ENCODE results near the gene KIAA0408. TPM values are rescaled to one million over a fixed set of nuclear protein-coding genes. Genes with fewer than 3 reads are reported as not detected.

The KIAA0408 gene
- total RNA-seq, 2 donors from 2014 or later: 0.64 to 0.84 TPM

DNA sequence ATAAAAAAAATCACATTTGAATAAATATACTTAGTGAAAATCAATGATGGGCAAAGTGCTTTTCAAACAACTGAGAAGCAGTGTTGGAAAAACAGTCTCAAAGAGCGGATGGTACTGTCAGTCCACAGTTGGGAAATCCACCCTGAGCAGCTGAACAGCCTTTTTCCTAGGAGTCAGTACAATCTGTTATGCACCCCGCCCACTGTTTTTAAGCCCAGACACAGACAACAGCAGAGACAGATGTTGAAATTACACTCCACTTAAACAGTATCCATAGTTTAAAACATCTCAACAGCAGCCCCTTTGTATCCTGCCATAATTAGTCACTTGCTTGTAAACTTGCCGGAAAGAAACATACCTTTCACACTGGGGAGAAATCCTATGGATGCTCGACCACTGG, 372 bp downstream of the KIAA0408 start:
- Histone ChIP-seq H3K4me1 (ENCODE audit: control insufficient read depth, insufficient read depth, low read length) (no peaks in the 10 kb centered on the region), H3K9me3 (ENCODE audit: control insufficient read depth, low read length) (no peaks in the 10 kb centered on the region), H3K27ac (ENCODE audit: low read depth, low read length) (no peak overlapping the region), H3K36me3 (ENCODE audit: control insufficient read depth, insufficient read depth, low read length) (no peaks in the 10 kb centered on the region), H3K27me3 (ENCODE audit: control insufficient read depth, insufficient read depth, low read length, poor library complexity, severe bottlenecking) (no peaks in the 10 kb centered on the region), H3K9ac (ENCODE audit: extremely low read depth, low read length, poor library complexity, severe bottlenecking) (no peak overlapping the region), H3K4me3 (ENCODE audit: low read length) (no peak overlapping the region)
- Mint-ChIP-seq H3K27me3 (ENCODE audit: insufficient read depth) (peaks cover 31% of the 10 kb centered on the region), H3K4me3 (peak overlapping the region; percentile 44), H3K9me3 (no peaks in the 10 kb centered on the region), H3K4me1 (peaks cover 19% of the 10 kb centered on the region), H3K36me3 (ENCODE audit: low read depth) (no peaks in the 10 kb centered on the region), H3K27ac (no peak overlapping the region)
- WGBS, 2 experiments (ENCODE audit: insufficient coverage in 1 of 2, insufficient read length in 1 of 2): 80 to 85% methylated on average over 2 to 4 of the region's 4 CpGs
- no peak for DNase-seq
- TF ChIP-seq, protein P1, sequence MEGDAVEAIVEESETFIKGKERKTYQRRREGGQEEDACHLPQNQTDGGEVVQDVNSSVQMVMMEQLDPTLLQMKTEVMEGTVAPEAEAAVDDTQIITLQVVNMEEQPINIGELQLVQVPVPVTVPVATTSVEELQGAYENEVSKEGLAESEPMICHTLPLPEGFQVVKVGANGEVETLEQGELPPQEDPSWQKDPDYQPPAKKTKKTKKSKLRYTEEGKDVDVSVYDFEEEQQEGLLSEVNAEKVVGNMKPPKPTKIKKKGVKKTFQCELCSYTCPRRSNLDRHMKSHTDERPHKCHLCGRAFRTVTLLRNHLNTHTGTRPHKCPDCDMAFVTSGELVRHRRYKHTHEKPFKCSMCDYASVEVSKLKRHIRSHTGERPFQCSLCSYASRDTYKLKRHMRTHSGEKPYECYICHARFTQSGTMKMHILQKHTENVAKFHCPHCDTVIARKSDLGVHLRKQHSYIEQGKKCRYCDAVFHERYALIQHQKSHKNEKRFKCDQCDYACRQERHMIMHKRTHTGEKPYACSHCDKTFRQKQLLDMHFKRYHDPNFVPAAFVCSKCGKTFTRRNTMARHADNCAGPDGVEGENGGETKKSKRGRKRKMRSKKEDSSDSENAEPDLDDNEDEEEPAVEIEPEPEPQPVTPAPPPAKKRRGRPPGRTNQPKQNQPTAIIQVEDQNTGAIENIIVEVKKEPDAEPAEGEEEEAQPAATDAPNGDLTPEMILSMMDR (conservative IDR thresholded peaks at IDR 0.05): no peak

DNA sequence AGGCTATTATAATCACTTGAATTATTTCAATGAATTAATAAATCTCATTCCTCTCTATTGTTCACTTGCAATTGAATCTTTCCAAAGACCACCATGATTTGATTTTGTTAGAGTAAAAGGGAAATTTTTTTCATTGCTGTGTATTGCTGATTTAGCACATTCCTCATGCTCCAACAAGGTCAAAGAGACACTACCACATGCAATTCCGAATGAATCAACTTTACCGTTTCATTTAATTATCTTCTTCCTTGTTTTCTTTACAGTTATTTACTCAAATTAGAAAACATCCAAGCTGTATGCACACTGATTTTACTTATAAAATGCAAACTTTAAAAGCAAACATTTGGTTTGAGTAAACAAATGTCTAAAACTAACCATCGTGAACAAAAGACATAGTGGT, 967 bp downstream of the KIAA0408 start:
- WGBS, 2 experiments (ENCODE audit: insufficient coverage in 1 of 2, insufficient read length in 1 of 2): 70 to 94% methylated on average over 2 to 3 of the region's 3 CpGs
- Mint-ChIP-seq H3K9me3 (no peaks in the 10 kb centered on the region), H3K27me3 (ENCODE audit: insufficient read depth) (peaks cover 29% of the 10 kb centered on the region), H3K4me3 (peak overlapping the region; percentile 44), H3K27ac (no peak overlapping the region), H3K36me3 (ENCODE audit: low read depth) (no peaks in the 10 kb centered on the region), H3K4me1 (peaks cover 19% of the 10 kb centered on the region)
- H3K27me3 ChIP-seq (ENCODE audit: control insufficient read depth, insufficient read depth, low read length, poor library complexity, severe bottlenecking): no peaks in the 10 kb centered on the region
- no peak overlapping the region for H3K27ac ChIP-seq (ENCODE audit: low read depth, low read length)
- no peak overlapping the region for H3K4me3 ChIP-seq (ENCODE audit: low read length)
- no peak for DNase-seq
- no peaks in the 10 kb centered on the region for H3K36me3 ChIP-seq (ENCODE audit: control insufficient read depth, insufficient read depth, low read length)
- TF ChIP-seq, protein P1 (conservative IDR thresholded peaks at IDR 0.05): no peak
- H3K9ac ChIP-seq (ENCODE audit: extremely low read depth, low read length, poor library complexity, severe bottlenecking): no peak overlapping the region
- no peaks in the 10 kb centered on the region for H3K4me1 ChIP-seq (ENCODE audit: control insufficient read depth, insufficient read depth, low read length)
- no peaks in the 10 kb centered on the region for H3K9me3 ChIP-seq (ENCODE audit: control insufficient read depth, low read length)

GRCh38 chr6:127457456-127458064, 1.6 kb downstream of the KIAA0408 start:
- 63% methylated on average over 3 of the region's 3 CpGs; no CpG with 5 or more reads in 1 of the 2 experiments for WGBS, 2 experiments (ENCODE audit: insufficient coverage in 1 of 2, insufficient read length in 1 of 2)
- TF ChIP-seq, protein P1 (conservative IDR thresholded peaks at IDR 0.05): no peak
- no peaks in the 10 kb centered on the region for H3K4me1 ChIP-seq (ENCODE audit: control insufficient read depth, insufficient read depth, low read length)
- DNase-seq: no peak
- H3K4me3 Mint-ChIP-seq: peak overlapping the region; percentile 44
- H3K27me3 ChIP-seq (ENCODE audit: control insufficient read depth, insufficient read depth, low read length, poor library complexity, severe bottlenecking): no peaks in the 10 kb centered on the region
- H3K27me3 Mint-ChIP-seq (ENCODE audit: insufficient read depth): peaks cover 24% of the 10 kb centered on the region
- H3K36me3 ChIP-seq (ENCODE audit: control insufficient read depth, insufficient read depth, low read length): no peaks in the 10 kb centered on the region
- no peak overlapping the region for H3K27ac ChIP-seq (ENCODE audit: low read depth, low read length)
- H3K9ac ChIP-seq (ENCODE audit: extremely low read depth, low read length, poor library complexity, severe bottlenecking): no peak overlapping the region
- H3K27ac Mint-ChIP-seq: no peak overlapping the region
- H3K9me3 Mint-ChIP-seq: no peaks in the 10 kb centered on the region
- no peaks in the 10 kb centered on the region for H3K36me3 Mint-ChIP-seq (ENCODE audit: low read depth)
- H3K4me1 Mint-ChIP-seq: peaks cover 19% of the 10 kb centered on the region
- H3K4me3 ChIP-seq (ENCODE audit: low read length): no peak overlapping the region
- H3K9me3 ChIP-seq (ENCODE audit: control insufficient read depth, low read length): no peaks in the 10 kb centered on the region
